ENCODE measurements around the gene BLOC1S6.

Gene BLOC1S6

DNA sequence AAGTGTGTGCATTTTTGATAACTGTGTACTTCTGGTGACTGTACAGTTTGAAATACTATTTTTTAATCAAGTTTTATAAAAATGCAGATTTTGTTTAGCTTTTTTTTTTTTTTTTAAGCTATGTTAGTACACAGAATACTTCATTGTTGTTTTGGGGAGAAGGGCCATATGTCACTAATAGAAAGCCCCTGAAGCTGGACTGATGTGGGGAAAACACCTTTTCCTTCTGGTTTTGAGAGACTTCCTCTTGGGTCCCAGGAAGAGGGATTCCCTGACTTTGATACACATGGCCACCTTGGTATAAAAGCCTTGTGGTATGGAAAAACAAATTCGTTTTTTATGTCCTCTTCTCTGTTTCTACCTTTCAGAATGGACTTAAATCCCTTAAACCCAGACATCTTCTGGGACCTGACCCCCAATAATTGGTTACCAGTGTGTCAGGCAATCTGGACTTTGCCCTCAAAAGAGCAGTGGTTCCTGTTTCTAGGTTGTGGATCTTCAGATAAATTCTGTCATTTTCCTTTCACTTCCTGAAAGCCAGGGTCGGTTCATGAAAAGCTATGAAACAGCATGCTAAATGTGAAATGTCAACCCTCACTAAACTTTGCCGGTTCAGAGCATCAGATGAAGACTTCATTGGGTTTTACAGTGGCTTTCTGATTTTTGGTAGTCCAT is 31.1 kb upstream of the BLOC1S6 start:
- TF ChIP-seq, protein P1, sequence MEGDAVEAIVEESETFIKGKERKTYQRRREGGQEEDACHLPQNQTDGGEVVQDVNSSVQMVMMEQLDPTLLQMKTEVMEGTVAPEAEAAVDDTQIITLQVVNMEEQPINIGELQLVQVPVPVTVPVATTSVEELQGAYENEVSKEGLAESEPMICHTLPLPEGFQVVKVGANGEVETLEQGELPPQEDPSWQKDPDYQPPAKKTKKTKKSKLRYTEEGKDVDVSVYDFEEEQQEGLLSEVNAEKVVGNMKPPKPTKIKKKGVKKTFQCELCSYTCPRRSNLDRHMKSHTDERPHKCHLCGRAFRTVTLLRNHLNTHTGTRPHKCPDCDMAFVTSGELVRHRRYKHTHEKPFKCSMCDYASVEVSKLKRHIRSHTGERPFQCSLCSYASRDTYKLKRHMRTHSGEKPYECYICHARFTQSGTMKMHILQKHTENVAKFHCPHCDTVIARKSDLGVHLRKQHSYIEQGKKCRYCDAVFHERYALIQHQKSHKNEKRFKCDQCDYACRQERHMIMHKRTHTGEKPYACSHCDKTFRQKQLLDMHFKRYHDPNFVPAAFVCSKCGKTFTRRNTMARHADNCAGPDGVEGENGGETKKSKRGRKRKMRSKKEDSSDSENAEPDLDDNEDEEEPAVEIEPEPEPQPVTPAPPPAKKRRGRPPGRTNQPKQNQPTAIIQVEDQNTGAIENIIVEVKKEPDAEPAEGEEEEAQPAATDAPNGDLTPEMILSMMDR (IDR thresholded peaks at IDR 0.05): no peak
- Histone ChIP-seq H3K27me3 (no peaks in the 10 kb centered on the region), H3K36me3 (no peaks in the 10 kb centered on the region), H3K4me3 (no peak overlapping the region), H3K27ac (no peak overlapping the region), H3K4me1 (no peaks in the 10 kb centered on the region), H3K9me3 (no peaks in the 10 kb centered on the region)
- DNase-seq: no peak
- intact Hi-C loops (cut with DNase I; ENCODE audit: low total_unique reads): no loop called here

DNA sequence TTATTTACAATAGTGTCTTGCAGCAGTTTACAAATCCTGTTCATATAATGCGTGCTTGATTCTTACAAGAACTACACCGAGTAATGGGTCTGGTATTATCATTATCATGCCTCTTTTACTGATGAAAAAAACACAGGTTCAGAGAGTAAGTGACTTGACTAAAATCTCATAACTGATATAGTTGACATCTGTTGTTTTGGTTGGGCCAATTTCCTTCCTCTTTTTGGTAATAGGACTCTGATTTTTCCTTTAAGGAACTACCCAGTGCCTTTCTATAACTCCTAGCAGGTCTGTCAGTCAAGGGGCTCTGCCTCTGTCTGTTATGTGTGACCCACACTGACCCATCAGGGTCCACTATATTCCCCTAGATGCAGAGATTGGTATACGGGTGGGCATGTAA is 14.6 kb upstream of the BLOC1S6 start:
- intact Hi-C loops (cut with DNase I; ENCODE audit: low total_unique reads): no loop called here
- DNase-seq: no peak
- no peak overlapping the region for H3K4me3 ChIP-seq
- no peaks in the 10 kb centered on the region for H3K4me1 ChIP-seq
- H3K9me3 ChIP-seq: no peaks in the 10 kb centered on the region
- no peaks in the 10 kb centered on the region for H3K36me3 ChIP-seq
- H3K27me3 ChIP-seq: peaks cover 0 to 7% of the 10 kb centered on the region in 2 donors
- TF ChIP-seq, protein P1 (IDR thresholded peaks at IDR 0.05): no peak
- no peak overlapping the region for H3K27ac ChIP-seq

DNA sequence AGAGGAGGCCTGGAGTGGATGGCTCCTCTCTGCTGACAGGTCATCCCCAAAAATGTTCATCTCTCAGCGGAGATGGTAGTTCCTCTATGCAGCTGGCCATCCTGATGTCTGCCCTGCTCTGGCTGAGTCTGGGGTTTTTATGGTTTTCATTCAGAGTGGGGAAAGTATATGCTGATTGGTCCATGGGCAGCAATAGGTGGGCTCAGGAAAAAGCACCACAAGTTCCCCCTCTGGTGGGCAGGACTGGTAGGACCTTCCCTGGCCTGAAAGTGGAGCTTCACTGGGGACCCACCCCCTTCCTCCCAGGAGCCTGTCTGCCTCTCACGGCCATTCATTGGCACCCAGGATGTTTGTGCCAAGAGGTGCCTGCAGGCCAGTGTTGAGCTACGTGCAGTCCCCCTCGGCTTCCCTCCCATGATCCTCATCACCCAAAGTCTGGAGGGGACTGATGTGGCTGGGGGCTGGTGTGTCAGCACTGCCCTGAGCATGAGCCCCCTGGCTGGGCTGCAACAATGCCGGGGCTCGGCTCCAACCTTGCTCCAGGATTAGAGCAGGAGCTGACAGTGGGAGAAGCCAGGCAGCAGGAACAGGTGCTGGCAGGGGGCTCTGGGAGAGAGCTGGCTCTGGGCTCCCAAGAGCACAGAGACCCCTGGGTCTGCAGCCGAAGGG is 13.1 kb upstream of the BLOC1S6 start:
- Histone ChIP-seq H3K27me3 (peaks cover 0 to 7% of the 10 kb centered on the region in 2 donors), H3K27ac (no peak overlapping the region), H3K36me3 (no peaks in the 10 kb centered on the region), H3K4me3 (no peak overlapping the region), H3K9me3 (no peaks in the 10 kb centered on the region), H3K4me1 (no peaks in the 10 kb centered on the region)
- no peak for DNase-seq
- TF ChIP-seq, protein P1 (IDR thresholded peaks at IDR 0.05): no peak
- intact Hi-C loops (cut with DNase I; ENCODE audit: low total_unique reads): no loop called here

DNA sequence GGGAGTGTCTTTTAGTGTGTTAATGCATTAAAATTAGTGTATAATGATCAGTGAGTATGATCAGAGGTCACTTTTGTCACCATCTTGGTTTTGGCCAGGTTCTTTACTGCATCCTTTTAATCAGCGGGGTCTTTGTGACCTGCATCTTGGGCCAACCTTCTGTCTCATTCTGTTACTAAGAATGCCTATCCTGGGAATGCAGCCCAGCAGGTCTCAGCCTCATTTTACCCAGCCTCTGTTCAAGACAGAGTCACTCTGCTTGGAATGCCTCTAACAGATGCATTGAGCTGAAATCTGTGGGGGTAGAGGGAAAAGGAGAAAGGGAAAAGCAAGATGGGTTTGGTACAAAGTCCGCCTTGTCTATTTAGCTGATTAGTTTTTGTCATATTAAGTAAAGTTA is 5.3 kb upstream of the BLOC1S6 start:
- intact Hi-C loops (cut with DNase I; ENCODE audit: low total_unique reads): no loop called here
- Histone ChIP-seq H3K4me1 (peaks cover 0 to 14% (median 7%) of the 10 kb centered on the region in 4 donors), H3K27ac (no peak overlapping the region), H3K4me3 (no peak overlapping the region), H3K9me3 (no peaks in the 10 kb centered on the region), H3K36me3 (no peaks in the 10 kb centered on the region), H3K27me3 (no peaks in the 10 kb centered on the region)
- TF ChIP-seq, protein P1 (IDR thresholded peaks at IDR 0.05): no peak
- DNase-seq: no peak

DNA sequence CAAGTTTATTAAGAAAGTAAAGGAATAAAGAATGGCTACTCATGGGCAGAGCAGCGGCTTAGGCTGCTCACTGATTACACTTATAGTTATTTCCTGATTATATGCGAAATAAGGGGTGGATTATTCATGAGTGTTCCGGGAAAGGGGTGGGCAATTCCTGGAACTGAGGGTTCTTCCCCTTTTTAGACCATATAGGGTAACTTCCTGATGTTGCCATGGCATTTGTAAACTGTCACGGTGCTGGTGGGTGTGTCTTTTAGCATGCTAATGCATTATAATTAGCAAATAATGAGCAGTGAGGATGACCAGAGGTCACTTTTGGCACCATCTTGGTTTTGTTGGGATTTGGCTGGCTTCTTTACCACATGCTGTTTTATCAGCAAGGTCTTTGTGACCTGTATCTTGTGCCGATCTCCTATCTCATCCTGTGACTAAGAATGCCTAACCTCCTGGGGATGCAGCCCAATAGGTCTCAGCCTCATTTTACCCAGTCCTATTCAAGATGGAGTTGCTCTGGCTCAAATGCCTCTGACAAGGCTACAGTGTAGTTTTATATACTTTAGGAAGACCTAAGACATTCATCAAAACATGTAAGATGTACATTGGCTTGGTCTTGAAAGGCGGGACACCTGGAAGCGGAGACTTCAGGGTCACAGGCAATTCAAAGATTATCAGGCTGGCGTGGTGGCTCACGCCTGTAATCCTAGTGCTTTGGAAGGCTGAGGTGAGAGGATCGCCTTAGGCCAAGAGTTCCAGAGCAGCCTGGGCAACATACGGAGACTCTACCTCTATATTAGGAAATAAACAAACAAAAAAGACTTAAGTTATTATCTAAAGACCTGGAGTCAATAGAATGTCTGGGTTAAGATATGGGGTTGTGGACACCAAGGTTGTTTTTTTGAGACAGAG is 3.2 kb upstream of the BLOC1S6 start:
- no peak overlapping the region for H3K4me3 ChIP-seq
- TF ChIP-seq, protein P1 (IDR thresholded peaks at IDR 0.05): no peak
- no peak for DNase-seq
- H3K9me3 ChIP-seq: no peaks in the 10 kb centered on the region
- intact Hi-C loops (cut with DNase I; ENCODE audit: low total_unique reads): no loop called here
- no peak overlapping the region for H3K27ac ChIP-seq
- H3K27me3 ChIP-seq: no peaks in the 10 kb centered on the region
- peaks cover 0 to 24% (median 16%) of the 10 kb centered on the region in 4 donors for H3K4me1 ChIP-seq
- no peaks in the 10 kb centered on the region for H3K36me3 ChIP-seq

Data from tibial artery (tissue), 4 donors.